Effector memory CD4-positive, alpha-beta T cell (primary cell): ENCODE results near the gene KCNK6.

Experiments
- DNase-seq, 3 donors: peaks; one replicate each; pipeline ENCODE4 v3.0.0-alpha.2; 2020
- H3K27ac ChIP-seq: 2 replicates; pipeline ENCODE4 v1.7.0; 2013; ENCODE audit warnings: mild to moderate bottlenecking, low read length, moderate library complexity; ENCODE audit not compliant: insufficient read depth, poor library complexity, severe bottlenecking
- H3K27me3 ChIP-seq: replicated peaks from 2 replicates; pipeline ENCODE4 v1.7.0; 2013; ENCODE audit warnings: mild to moderate bottlenecking, low read length; ENCODE audit not compliant: insufficient read depth, control insufficient read depth, poor library complexity, severe bottlenecking
- H3K36me3 ChIP-seq: 2 replicates; pipeline ENCODE4 v1.7.0; 2013; ENCODE audit warnings: mild to moderate bottlenecking, low read length, moderate library complexity; ENCODE audit not compliant: control insufficient read depth, insufficient read depth
- H3K4me1 ChIP-seq: 2 replicates; pipeline ENCODE4 v1.7.0; 2013; ENCODE audit warnings: low read length, mild to moderate bottlenecking; ENCODE audit not compliant: control insufficient read depth, insufficient read depth, poor library complexity, severe bottlenecking
- H3K4me3 ChIP-seq: 2 replicates; pipeline ENCODE4 v1.7.0; 2013; ENCODE audit warnings: low read length, low read depth, mild to moderate bottlenecking; ENCODE audit not compliant: insufficient read depth, poor library complexity, severe bottlenecking
- H3K9me3 ChIP-seq: 2 replicates; pipeline ENCODE4 v1.7.0; 2013; ENCODE audit warnings: mild to moderate bottlenecking, low read length, moderate library complexity; ENCODE audit not compliant: control insufficient read depth

Gene KCNK6

GRCh38 chr19:38281811-38282566, 37.7 kb upstream of the KCNK6 start:
- DNase-seq: no peak
- H3K4me1 ChIP-seq: no peaks in the 10 kb centered on the region
- no peaks in the 10 kb centered on the region for H3K27me3 ChIP-seq
- no peaks in the 10 kb centered on the region for H3K9me3 ChIP-seq
- peaks cover 9% of the 10 kb centered on the region for H3K36me3 ChIP-seq
- H3K27ac ChIP-seq: no peak overlapping the region
- H3K4me3 ChIP-seq: no peak overlapping the region

GRCh38 chr19:38283271-38283670, 36.4 kb upstream of the KCNK6 start:
- Histone ChIP-seq H3K4me3 (no peak overlapping the region), H3K9me3 (no peaks in the 10 kb centered on the region), H3K36me3 (peaks cover 12% of the 10 kb centered on the region), H3K27ac (no peak overlapping the region), H3K4me1 (no peaks in the 10 kb centered on the region), H3K27me3 (no peaks in the 10 kb centered on the region)
- DNase-seq: no peak

GRCh38 chr19:38284422-38284821, 35.2 kb upstream of the KCNK6 start:
- H3K27ac ChIP-seq: no peak overlapping the region

GRCh38 chr19:38285567-38285966, 34.1 kb upstream of the KCNK6 start:
- Histone ChIP-seq H3K4me3 (no peak overlapping the region), H3K36me3 (peaks cover 19% of the 10 kb centered on the region), H3K4me1 (no peaks in the 10 kb centered on the region), H3K27ac (no peak overlapping the region), H3K9me3 (no peaks in the 10 kb centered on the region), H3K27me3 (no peaks in the 10 kb centered on the region)
- no peak for DNase-seq

More at GRCh38 chr19:38284422-38284821, 35.2 kb upstream of the KCNK6 start:
- Histone ChIP-seq H3K4me3 (no peak overlapping the region), H3K4me1 (no peaks in the 10 kb centered on the region), H3K9me3 (no peaks in the 10 kb centered on the region), H3K27me3 (no peaks in the 10 kb centered on the region), H3K36me3 (peaks cover 14% of the 10 kb centered on the region)
- DNase-seq: no peak

- Histone ChIP-seq H3K36me3 (peaks cover 34% of the 10 kb centered on the region), H3K27me3 (no peaks in the 10 kb centered on the region), H3K4me3 (no peak overlapping the region), H3K4me1 (no peaks in the 10 kb centered on the region), H3K27ac (no peak overlapping the region), H3K9me3 (no peaks in the 10 kb centered on the region)
- DNase-seq: no peak
Measured at GRCh38 chr19:38287604-38288003, 32.0 kb upstream of the KCNK6 start.

- Histone ChIP-seq H3K4me3 (no peak overlapping the region), H3K4me1 (no peaks in the 10 kb centered on the region), H3K27ac (no peak overlapping the region), H3K27me3 (no peaks in the 10 kb centered on the region), H3K36me3 (peaks cover 35% of the 10 kb centered on the region), H3K9me3 (no peaks in the 10 kb centered on the region)
- no peak for DNase-seq
Measured at GRCh38 chr19:38288123-38288855, 31.4 kb upstream of the KCNK6 start.

- Histone ChIP-seq H3K36me3 (peaks cover 30% of the 10 kb centered on the region), H3K27me3 (no peaks in the 10 kb centered on the region), H3K27ac (no peak overlapping the region), H3K9me3 (no peaks in the 10 kb centered on the region), H3K4me1 (no peaks in the 10 kb centered on the region), H3K4me3 (no peak overlapping the region)
- no peak for DNase-seq
Measured at GRCh38 chr19:38289955-38290354, 29.7 kb upstream of the KCNK6 start.

- Histone ChIP-seq H3K4me1 (no peaks in the 10 kb centered on the region), H3K27me3 (no peaks in the 10 kb centered on the region), H3K36me3 (peaks cover 26% of the 10 kb centered on the region), H3K9me3 (no peaks in the 10 kb centered on the region), H3K27ac (no peak overlapping the region), H3K4me3 (no peak overlapping the region)
- DNase-seq: no peak
Measured at GRCh38 chr19:38290631-38291147, 29.0 kb upstream of the KCNK6 start.

GRCh38 chr19:38291855-38292254, 27.8 kb upstream of the KCNK6 start:
- H3K9me3 ChIP-seq: no peaks in the 10 kb centered on the region
- no peak for DNase-seq
- no peak overlapping the region for H3K27ac ChIP-seq
- no peak overlapping the region for H3K4me3 ChIP-seq
- H3K36me3 ChIP-seq: peaks cover 26% of the 10 kb centered on the region
- no peaks in the 10 kb centered on the region for H3K27me3 ChIP-seq
- H3K4me1 ChIP-seq: no peaks in the 10 kb centered on the region

GRCh38 chr19:38293281-38293680, 26.4 kb upstream of the KCNK6 start:
- Histone ChIP-seq H3K9me3 (no peaks in the 10 kb centered on the region), H3K27ac (no peak overlapping the region), H3K4me3 (no peak overlapping the region), H3K27me3 (no peaks in the 10 kb centered on the region), H3K36me3 (peaks cover 23% of the 10 kb centered on the region), H3K4me1 (no peaks in the 10 kb centered on the region)
- no peak for DNase-seq
